Activated CD8-positive, alpha-beta T cell treated with anti-CD3 and anti-CD28 coated beads for 36 hours (primary cell): ENCODE results near the gene IZUMO4. TPM values are rescaled to one million over a fixed set of nuclear protein-coding genes. Genes with fewer than 3 reads are reported as not detected.
A peak's percentile ranks its signal among the peaks of the same experiment; 100 is the strongest.

Source experiments
- ATAC-seq: fragments of 200-7000 bp; cut with Tn5 transposase; one replicate; pipeline ENCODE4 v1.10.0; 2021; ENCODE audit warnings: mild to moderate bottlenecking, moderate library complexity
- CTCF ChIA-PET: fragments of 350-600 bp; sonication (Branson Sonifier 250); formaldehyde crosslinking; loops from one replicate; lab custom pipeline; 2021; ENCODE audit warnings: antibody characterized with exemption; lab: Charles Lee
- POLR2A ChIA-PET: fragments of 350-600 bp; sonication (Branson Sonifier 250); formaldehyde crosslinking; loops from one replicate; lab custom pipeline; 2021; ENCODE audit warnings: antibody characterized with exemption; lab: Charles Lee
- DNase-seq: peaks from one replicate; pipeline ENCODE4 v3.0.0-alpha.2; 2020
- H3K27ac Mint-ChIP-seq: one replicate; pipeline ENCODE4 v1.8.0; 2021; ENCODE audit warnings: mild to moderate bottlenecking, mixed read lengths
- H3K27me3 Mint-ChIP-seq: one replicate; pipeline ENCODE4 v1.8.0; 2021; ENCODE audit warnings: mixed read lengths
- H3K36me3 Mint-ChIP-seq: one replicate; pipeline ENCODE4 v1.8.0; 2021; ENCODE audit warnings: low read depth, mixed read lengths
- H3K4me1 Mint-ChIP-seq: one replicate; pipeline ENCODE4 v1.8.0; 2021; ENCODE audit warnings: low read depth, mixed read lengths
- H3K4me3 Mint-ChIP-seq: one replicate; pipeline ENCODE4 v1.8.0; 2021; ENCODE audit warnings: mild to moderate bottlenecking, moderate library complexity, mixed read lengths
- H3K9me3 Mint-ChIP-seq: one replicate; pipeline ENCODE4 v1.8.0; 2021; ENCODE audit warnings: mixed read lengths
- CTCF ChIP-seq: fragments of 200-600 bp; IDR thresholded peaks from one replicate; pipeline ENCODE4 v1.8.0; 2022; ENCODE audit warnings: antibody characterized with exemption, mild to moderate bottlenecking
- intact Hi-C: fragments of 100-400 bp; cut with micrococcal nuclease; formaldehyde crosslinking; loops from one replicate; pipeline ENCODE4 v1.10.0; 2022
- total RNA-seq, 2 experiments: library from RNA; stranded (reverse); gene quantifications; one replicate each; pipeline ENCODE4 v1.2.3, GENCODE V29; 2021

The IZUMO4 gene
- 10 to 100 TPM; 22.6 to 23.0 TPM for total RNA-seq

GRCh38 chr19:2096480-2097202 lies at the start of gene IZUMO4:
Gene IZUMO4, plus strand, starts transcription at chr19:2096915. Its CDS starts 31 bp downstream, at chr19:2096946.
- H3K27me3 Mint-ChIP-seq, result no peaks in the 10 kb centered on the region
- intact Hi-C loops, result no loop called here
- ChIA-PET CTCF (interaction anchor here (0.7 to 0.8 kb wide), 2 partner anchors 17 to 153 kb away, joined by 3 read pairs; no protein-coding TSS in a partner anchor), POLR2A (interaction anchor here (0.6 to 3.1 kb wide), 8 partner anchors 13 to 173 kb away, joined by 3 to 43 read pairs (median 4); no protein-coding TSS in a partner anchor)
- H3K9me3 Mint-ChIP-seq, result no peaks in the 10 kb centered on the region
- H3K27ac Mint-ChIP-seq, result peak within 1 kb of the TSS; percentile 84
- peaks cover 31% of the 10 kb centered on the region for H3K36me3 Mint-ChIP-seq
- peak; percentile 100 for DNase-seq
- H3K4me3 Mint-ChIP-seq, result peak within 1 kb of the TSS; percentile 85
- no peak for TF ChIP-seq CTCF
- H3K4me1 Mint-ChIP-seq, result peaks cover 26% of the 10 kb centered on the region
- ATAC-seq, result peak; percentile 86

- no peak overlapping the region for H3K4me3 Mint-ChIP-seq
- peaks cover 54% of the 10 kb centered on the region for H3K4me1 Mint-ChIP-seq
- H3K27ac Mint-ChIP-seq, result peak overlapping the region; percentile 15
These were observed 49.7 kb upstream of the IZUMO4 start for GRCh38 chr19:2047076-2047448.

GRCh38 chr19:2047449-2048103 lies 49.1 kb upstream of the IZUMO4 start:
- Mint-ChIP-seq H3K4me1 (peaks cover 53% of the 10 kb centered on the region), H3K36me3 (peaks cover 26% of the 10 kb centered on the region), H3K4me3 (peak overlapping the region; percentile 45), H3K27me3 (no peaks in the 10 kb centered on the region), H3K9me3 (no peaks in the 10 kb centered on the region), H3K27ac (peak overlapping the region; percentile 55)
- DNase-seq, result peak; percentile 54
- no peak for TF ChIP-seq CTCF
- ChIA-PET POLR2A (interaction anchor here (1.4 to 4.2 kb wide), 3 partner anchors 8 to 11 kb away, joined by 4 to 27 read pairs (median 27); no protein-coding TSS in a partner anchor), CTCF (no interaction called here)
- no peak for ATAC-seq
- intact Hi-C loops, result no loop called here

More at GRCh38 chr19:2047076-2047448, 49.7 kb upstream of the IZUMO4 start:
- DNase-seq (no peak), ATAC-seq (no peak)
- ChIA-PET POLR2A (interaction anchor here (3.7 to 4.2 kb wide), 2 partner anchors 8 to 12 kb away, joined by 27 read pairs; no protein-coding TSS in a partner anchor), CTCF (no interaction called here)
- Mint-ChIP-seq H3K36me3 (peaks cover 31% of the 10 kb centered on the region), H3K27me3 (no peaks in the 10 kb centered on the region), H3K9me3 (no peaks in the 10 kb centered on the region)
- TF ChIP-seq CTCF, result no peak
- intact Hi-C loops, result no loop called here

GRCh38 chr19:2048104-2048958 lies 48.4 kb upstream of the IZUMO4 start:
- Mint-ChIP-seq H3K27ac (peak overlapping the region; percentile 64), H3K27me3 (no peaks in the 10 kb centered on the region), H3K4me1 (peaks cover 48% of the 10 kb centered on the region), H3K9me3 (no peaks in the 10 kb centered on the region), H3K4me3 (peak overlapping the region; percentile 83), H3K36me3 (peaks cover 20% of the 10 kb centered on the region)
- DNase-seq (no peak), ATAC-seq (no peak)
- no peak for TF ChIP-seq CTCF
- ChIA-PET CTCF (no interaction called here), POLR2A (interaction anchor here (0.6 to 4.2 kb wide), 8 partner anchors 9 to 172 kb away, joined by 3 to 27 read pairs (median 4); no protein-coding TSS in a partner anchor)
- intact Hi-C loops, result no loop called here
